Measurements from ENCODE around the gene ABLIM1. TPM values are rescaled to one million over a fixed set of nuclear protein-coding genes. Genes with fewer than 3 reads are reported as not detected.

The ABLIM1 gene
- polyA plus RNA-seq, 3 donors: 0.33 to 0.91 (median 0.57) TPM

DNA sequence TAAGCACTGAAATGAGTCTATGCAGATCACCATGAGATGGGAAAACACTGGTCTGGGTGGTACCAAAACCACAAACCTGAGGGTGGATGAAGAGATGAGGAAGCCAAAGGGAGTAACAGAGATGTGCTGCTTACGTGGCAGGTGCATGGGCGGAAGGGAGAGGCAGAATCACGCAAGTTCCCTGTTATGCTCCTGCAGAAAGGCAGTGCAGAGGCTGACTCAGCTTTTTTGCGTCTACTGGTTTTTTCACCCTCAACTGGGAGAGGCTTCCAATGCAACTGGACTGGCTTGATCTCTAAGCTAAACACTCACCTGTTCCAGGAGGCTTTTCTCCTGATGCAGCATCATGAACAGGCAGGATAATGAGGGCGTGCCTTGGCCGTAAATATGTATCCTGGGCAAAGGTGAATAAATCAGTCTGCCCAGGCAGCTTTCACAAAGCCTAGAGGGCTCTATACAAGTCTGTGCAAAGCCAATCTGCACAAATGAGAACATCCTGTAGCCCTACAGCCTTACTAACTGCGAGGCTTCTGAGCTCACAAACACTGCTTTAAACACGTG, 158.4 kb downstream of the ABLIM1 start:
- Histone ChIP-seq H3K27me3 (ENCODE audit: control insufficient read depth in 2 of 2, insufficient read depth in 2 of 2, low read length in 2 of 2) (no peaks in the 10 kb centered on the region), H2AFZ (ENCODE audit: insufficient read depth, low read depth, low read length, poor library complexity, severe bottlenecking) (no peak overlapping the region), H3K4me2 (replicated peaks; ENCODE audit: extremely low read depth, low read length, poor library complexity, severe bottlenecking) (peak overlapping the region; percentile 26), H3K36me3 (replicated peaks in 1 of 2; ENCODE audit: control insufficient read depth in 1 of 2, insufficient read depth in 2 of 2, low read length in 2 of 2) (no peaks in the 10 kb centered on the region), H3K4me3 (replicated peaks in 1 of 3; ENCODE audit: low read depth in 2 of 3, low read length in 3 of 3) (no peak overlapping the region), H4K20me1 (ENCODE audit: insufficient read depth, low read length) (no peaks in the 10 kb centered on the region), H3K27ac (ENCODE audit: low read depth in 1 of 2, low read length in 2 of 2) (no peak overlapping the region), H3K4me1 (ENCODE audit: control insufficient read depth in 1 of 2, insufficient read depth in 2 of 2, low read length in 2 of 2) (peaks cover 9 to 15% of the 10 kb centered on the region in 2 donors), H3K79me2 (ENCODE audit: insufficient read depth, low read length) (no peaks in the 10 kb centered on the region), H3K9me3 (replicated peaks in 1 of 2; ENCODE audit: control insufficient read depth in 1 of 2, insufficient read depth in 1 of 2, low read length in 2 of 2) (no peaks in the 10 kb centered on the region), H3K9ac (ENCODE audit: insufficient read depth, low read length, poor library complexity, severe bottlenecking) (no peak overlapping the region)
- Mint-ChIP-seq H3K4me1 (peaks cover 18% of the 10 kb centered on the region), H3K27ac (peak overlapping the region in 4 of 7 donors; percentile 8 to 66 (median 52)), H3K4me3 (peak overlapping the region in 1 of 2 donors; percentile 72), H3K36me3 (no peaks in the 10 kb centered on the region), H3K27me3 (ENCODE audit: low read depth in 3 of 3) (peaks cover 0 to 3% (median 2%) of the 10 kb centered on the region in 3 donors), H3K9me3 (peaks cover 0 to 3% (median 0%) of the 10 kb centered on the region in 7 donors)
- TF ChIP-seq, protein P1, sequence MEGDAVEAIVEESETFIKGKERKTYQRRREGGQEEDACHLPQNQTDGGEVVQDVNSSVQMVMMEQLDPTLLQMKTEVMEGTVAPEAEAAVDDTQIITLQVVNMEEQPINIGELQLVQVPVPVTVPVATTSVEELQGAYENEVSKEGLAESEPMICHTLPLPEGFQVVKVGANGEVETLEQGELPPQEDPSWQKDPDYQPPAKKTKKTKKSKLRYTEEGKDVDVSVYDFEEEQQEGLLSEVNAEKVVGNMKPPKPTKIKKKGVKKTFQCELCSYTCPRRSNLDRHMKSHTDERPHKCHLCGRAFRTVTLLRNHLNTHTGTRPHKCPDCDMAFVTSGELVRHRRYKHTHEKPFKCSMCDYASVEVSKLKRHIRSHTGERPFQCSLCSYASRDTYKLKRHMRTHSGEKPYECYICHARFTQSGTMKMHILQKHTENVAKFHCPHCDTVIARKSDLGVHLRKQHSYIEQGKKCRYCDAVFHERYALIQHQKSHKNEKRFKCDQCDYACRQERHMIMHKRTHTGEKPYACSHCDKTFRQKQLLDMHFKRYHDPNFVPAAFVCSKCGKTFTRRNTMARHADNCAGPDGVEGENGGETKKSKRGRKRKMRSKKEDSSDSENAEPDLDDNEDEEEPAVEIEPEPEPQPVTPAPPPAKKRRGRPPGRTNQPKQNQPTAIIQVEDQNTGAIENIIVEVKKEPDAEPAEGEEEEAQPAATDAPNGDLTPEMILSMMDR (IDR thresholded peaks at IDR 0.05): no peak
- intact Hi-C loops (cut with micrococcal nuclease): no loop called here
- WGBS (ENCODE audit: insufficient coverage): 2% methylated on average over 6 of the region's 8 CpGs
- peak; percentile 7 to 44 (median 10) for DNase-seq

DNA sequence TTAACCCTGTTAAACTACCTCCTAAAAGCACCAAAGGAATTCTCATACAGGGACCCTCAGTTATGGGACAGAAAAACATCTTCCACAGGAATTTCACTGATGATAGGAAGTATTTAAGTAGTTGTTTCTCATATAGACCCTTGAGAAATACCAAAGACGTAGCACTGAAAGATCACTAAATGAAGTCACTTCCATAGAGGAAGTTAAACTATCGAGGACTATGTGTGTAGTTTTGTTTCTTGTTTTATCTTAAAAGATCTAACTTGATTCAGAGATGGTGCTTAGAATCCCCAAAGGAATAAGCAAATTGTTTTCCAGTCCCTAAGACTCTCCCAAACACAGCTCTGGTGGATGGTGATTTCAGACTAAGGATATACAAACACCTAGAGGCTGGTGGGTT, 159.0 kb downstream of the ABLIM1 start:
- Mint-ChIP-seq H3K27me3 (ENCODE audit: low read depth in 3 of 3) (peaks cover 0 to 3% (median 2%) of the 10 kb centered on the region in 3 donors), H3K36me3 (no peaks in the 10 kb centered on the region), H3K27ac (peak overlapping the region in 3 of 7 donors; percentile 46 to 55 (median 55)), H3K9me3 (peaks cover 0 to 3% (median 0%) of the 10 kb centered on the region in 7 donors), H3K4me1 (peaks cover 18% of the 10 kb centered on the region), H3K4me3 (no peak overlapping the region)
- intact Hi-C loops (cut with micrococcal nuclease): no loop called here
- Histone ChIP-seq H2AFZ (ENCODE audit: insufficient read depth, low read depth, low read length, poor library complexity, severe bottlenecking) (no peak overlapping the region), H3K4me2 (replicated peaks; ENCODE audit: extremely low read depth, low read length, poor library complexity, severe bottlenecking) (peak overlapping the region; percentile 26), H3K4me3 (replicated peaks in 1 of 3; ENCODE audit: low read depth in 2 of 3, low read length in 3 of 3) (no peak overlapping the region), H4K20me1 (ENCODE audit: insufficient read depth, low read length) (no peaks in the 10 kb centered on the region), H3K27me3 (ENCODE audit: control insufficient read depth in 2 of 2, insufficient read depth in 2 of 2, low read length in 2 of 2) (no peaks in the 10 kb centered on the region), H3K4me1 (ENCODE audit: control insufficient read depth in 1 of 2, insufficient read depth in 2 of 2, low read length in 2 of 2) (peaks cover 9 to 15% of the 10 kb centered on the region in 2 donors), H3K79me2 (ENCODE audit: insufficient read depth, low read length) (no peaks in the 10 kb centered on the region), H3K36me3 (replicated peaks in 1 of 2; ENCODE audit: control insufficient read depth in 1 of 2, insufficient read depth in 2 of 2, low read length in 2 of 2) (no peaks in the 10 kb centered on the region), H3K9ac (ENCODE audit: insufficient read depth, low read length, poor library complexity, severe bottlenecking) (no peak overlapping the region), H3K9me3 (replicated peaks in 1 of 2; ENCODE audit: control insufficient read depth in 1 of 2, insufficient read depth in 1 of 2, low read length in 2 of 2) (no peaks in the 10 kb centered on the region), H3K27ac (ENCODE audit: low read depth in 1 of 2, low read length in 2 of 2) (no peak overlapping the region)
- TF ChIP-seq, protein P1 (IDR thresholded peaks at IDR 0.05): no peak
- peak in 1 of 3 donors; percentile 3 for DNase-seq
- no CpG with 5 or more reads among the region's 2 CpGs for WGBS (ENCODE audit: insufficient coverage)

Data from CD14-positive monocyte (primary cell).